GM19193 (cell line): ENCODE results near the gene NAA10.

Experiments
- POLR2A ChIP-seq: IDR thresholded peaks from 4 replicates; pipeline ENCODE4 v1.6.1; 2011; ENCODE audit not compliant: insufficient read depth, insufficient read length; ENCODE audit errors: extremely low read depth

Gene NAA10

DNA sequence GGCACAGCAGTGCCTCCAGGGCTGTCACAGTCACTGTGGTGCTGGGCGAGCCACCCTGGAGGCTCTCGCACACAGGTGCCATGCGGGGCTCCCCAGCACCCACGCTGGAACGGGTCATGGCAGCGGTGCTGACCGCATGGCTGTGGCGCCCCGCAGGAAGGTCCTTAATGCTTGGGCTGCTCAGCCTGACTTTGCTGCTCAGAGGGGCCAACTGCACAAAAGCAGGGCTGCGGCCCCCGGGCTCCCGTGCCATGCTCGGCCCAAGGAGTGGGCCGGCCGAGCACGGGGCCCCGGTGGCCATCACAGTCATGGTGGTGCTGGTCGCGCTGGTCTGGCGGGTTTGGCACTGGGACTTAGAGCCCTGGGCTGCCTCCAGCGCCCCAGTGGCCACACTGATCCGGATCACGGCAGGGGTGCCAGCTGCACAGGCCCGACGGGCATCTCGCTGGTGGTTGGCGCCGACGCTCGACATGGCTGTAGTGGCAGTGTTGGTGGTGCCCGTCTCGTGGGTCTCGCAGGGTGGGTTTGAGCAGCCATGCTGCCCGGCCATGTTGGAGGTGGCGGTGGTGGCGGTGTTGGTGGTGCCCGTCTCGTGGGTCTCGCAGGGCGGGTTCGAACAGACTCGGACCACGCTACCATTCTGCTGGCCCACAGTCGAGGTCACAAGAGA, 19.9 kb upstream of the NAA10 start:
- no peak for TF ChIP-seq POLR2A

- TF ChIP-seq POLR2A: peak; percentile 12
Measured at GRCh38 chrX:153953892-153954557, 19.2 kb upstream of the NAA10 start.

DNA sequence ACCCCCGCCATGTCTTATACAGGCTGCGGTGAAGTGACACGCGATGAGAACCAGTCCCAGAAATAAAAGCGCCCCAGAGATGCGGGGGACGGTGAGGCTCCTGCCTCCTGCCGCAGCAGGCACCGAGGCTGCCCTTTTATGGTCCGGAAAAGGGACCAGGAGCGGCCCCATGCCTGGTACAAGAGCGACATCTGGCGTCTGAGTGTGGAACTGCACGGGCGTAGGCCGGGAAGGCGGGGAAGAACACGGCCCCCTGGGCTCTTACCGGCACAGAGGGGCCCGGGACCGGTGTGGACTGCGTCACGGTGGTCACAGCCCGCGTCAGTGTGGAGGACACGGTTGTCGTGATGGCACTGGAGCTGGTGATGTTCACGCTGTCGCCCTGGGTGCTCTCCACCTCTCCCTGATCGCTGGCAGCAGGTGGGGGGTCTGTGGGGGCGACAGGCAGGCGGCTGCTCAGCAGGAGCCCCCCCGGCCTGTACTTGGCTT, 18.5 kb upstream of the NAA10 start:
- TF ChIP-seq POLR2A: peak; percentile 19

- no peak for TF ChIP-seq POLR2A
Measured at GRCh38 chrX:153952373-153953026, 17.7 kb upstream of the NAA10 start.

- no peak for TF ChIP-seq POLR2A
Measured at GRCh38 chrX:153951683-153952372, 17.0 kb upstream of the NAA10 start.

DNA sequence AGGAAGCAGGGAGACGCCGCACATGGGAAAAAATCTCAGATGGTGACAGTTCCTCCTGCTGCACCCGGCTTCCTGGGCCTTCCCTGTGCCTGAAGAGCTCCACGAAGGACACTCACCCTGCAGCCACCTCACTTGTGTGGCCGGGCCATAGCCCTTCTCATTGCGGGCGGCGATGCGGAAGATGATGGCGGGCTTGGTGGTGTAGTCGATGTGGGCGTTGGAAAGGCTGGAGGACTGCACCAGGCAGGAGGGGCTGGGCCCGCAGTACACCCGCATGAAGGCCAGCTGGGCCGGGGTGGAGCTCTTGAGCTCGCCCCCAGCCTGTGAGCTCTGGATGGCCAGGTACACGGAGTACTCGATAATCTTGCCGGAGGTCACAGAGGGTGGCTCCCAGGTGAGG, 15.3 kb upstream of the NAA10 start:
- TF ChIP-seq POLR2A: no peak

DNA sequence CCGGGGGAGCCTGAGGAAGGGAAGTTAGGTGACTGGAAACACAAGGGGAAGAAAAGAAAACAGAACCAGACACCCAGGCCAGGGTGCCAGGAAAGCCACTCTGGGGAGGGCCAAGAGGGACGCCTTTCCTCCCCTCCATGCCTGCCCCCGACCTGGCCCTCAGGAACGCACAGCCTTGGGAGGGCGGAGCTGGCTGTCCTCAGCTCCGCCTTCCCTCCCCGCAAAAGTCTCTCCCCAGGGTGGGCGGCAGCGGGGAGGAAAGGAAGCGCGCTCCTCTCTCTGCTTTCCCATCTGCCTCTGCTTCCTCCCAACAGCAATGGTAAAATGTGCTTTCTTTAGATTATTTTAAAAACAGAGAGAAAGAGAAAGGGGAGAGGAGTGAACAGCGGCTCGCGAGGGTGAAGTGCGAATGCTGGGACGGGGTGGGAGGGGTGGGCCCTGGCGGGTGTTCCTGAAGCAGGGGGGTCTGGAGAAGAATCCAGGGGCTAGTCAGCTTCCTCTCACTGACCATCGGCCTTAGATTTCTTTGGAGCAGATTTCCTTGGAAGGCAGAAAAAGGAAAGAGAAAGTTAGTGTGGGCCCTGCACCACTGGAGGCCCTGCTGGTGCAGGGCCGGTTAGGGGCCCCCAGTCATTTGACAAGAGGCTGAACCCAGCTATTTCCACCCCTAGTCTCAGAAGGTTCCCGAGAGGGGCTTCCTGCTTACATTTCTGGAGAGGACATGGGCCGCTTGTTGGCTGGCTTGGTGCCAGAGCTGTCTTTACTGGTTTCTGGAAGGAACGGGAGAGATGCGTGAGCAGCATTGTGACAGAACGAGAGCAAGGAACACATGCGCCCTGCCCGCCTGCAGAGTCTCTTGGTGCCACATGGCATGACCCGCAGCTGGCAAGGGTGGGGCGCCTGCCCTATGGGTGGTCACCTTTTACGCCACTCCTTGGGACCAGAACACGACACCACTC, 14.3 kb upstream of the NAA10 start:
- TF ChIP-seq POLR2A: no peak

DNA sequence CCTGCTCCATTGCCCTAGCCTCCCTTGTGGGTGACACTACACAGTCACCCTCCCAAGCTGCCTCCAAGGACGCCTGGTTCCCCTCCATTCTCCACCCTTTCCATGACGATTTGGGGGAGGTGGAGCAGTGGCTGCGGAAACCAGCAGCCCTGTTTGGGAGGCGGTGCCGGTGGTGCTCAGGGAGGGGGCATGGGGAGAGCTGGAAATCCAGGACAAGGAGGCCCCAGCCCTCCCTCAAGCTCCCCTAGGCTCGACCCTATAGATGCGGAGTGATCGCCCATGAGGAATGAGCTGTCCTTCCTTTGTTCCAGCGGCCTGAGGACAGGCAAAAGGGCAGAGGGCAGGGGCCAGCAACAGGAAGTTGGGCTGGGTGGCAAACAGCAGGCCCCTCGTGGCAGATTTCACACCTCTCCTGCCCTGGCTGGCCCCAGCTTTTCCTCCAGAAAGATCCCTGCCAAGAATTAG, 13.2 kb upstream of the NAA10 start:
- TF ChIP-seq POLR2A: no peak

GRCh38 chrX:153947009-153947769, 12.4 kb upstream of the NAA10 start:
- TF ChIP-seq POLR2A: peak; percentile 12

DNA sequence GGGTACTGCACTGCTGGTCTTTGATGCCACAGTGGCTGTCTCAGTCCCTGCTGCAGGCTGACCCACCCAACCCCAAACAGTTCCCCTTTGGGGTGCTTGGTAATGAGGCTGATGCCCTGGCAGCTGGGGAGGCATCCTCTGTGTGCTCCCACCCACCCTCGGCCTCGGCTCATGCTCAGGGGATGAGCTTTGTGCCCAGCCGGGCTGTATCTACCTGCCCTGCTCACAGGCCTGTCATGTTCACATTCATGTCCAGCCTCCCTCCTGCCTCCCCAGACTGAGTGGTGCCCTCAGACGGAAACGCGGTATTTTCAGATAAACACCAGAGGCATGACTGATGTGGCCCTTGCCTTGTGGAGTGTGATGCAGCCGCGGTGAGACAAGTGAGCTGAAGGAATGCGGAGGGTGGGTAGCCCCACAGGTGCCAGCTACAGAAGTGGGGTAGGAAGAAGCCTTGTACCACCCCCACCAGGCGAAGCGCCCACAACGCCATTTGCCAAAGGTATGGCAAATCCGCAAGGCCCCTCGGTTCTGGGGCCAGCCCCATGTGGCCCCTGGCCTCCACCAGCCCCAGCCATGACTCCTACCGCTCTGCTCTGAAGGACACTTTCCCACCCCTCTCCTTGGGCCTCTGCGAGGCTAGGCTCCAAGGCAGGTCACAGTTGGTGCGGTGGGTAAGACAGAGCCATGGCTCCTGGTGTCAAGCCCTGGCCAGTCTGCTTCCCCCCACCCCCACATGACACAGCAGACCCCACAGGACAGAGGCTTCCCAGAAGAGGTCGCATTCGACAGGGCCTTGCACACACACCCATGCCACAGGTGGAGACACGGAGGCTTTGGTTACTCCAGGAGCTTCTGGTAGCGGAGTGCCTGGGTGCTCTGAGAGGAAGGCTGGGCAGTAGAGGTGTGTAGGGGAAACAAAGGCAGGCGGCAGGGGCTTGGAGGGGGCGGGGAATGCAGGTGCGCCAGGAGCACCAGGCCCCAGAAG, 11.4 kb upstream of the NAA10 start:
- peak; percentile 35 for TF ChIP-seq POLR2A

DNA sequence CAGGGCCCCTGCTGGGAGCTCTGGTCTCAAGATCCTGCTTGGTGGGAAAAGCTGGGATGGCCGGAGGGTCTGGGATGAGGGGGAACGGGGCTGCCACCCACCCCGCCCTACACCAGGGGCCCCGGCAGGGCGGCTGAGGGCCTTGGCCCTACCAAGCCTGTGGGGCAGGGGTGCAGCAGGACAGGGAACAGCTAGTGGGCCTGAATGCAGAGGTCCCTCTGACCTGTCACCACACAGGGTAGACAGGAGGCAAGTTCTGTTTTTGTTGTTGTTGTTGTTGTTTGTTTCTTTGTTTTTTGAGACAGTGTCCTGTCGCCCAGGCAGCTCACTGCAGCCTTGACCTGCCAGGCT, 9.9 kb upstream of the NAA10 start:
- no peak for TF ChIP-seq POLR2A

GRCh38 chrX:153944140-153944799, 9.4 kb upstream of the NAA10 start, which contains the start of gene RENBP:
RENBP (minus strand) TSS chrX:153944643; CDS start chrX:153944610, 33 bp downstream.
- no peak for TF ChIP-seq POLR2A
